Suprapubic skin (tissue), 4 donors: ENCODE results near the gene HAPLN2. TPM values are rescaled to one million over a fixed set of nuclear protein-coding genes. Genes with fewer than 3 reads are reported as not detected.
A peak's percentile ranks its signal among the peaks of the same experiment; 100 is the strongest.

ENCODE experiments used
- DNase-seq, 2 donors: peaks; one replicate each; pipeline ENCODE4 v3.0.0-alpha.2; 2019; ENCODE audit warnings: low spot score in 2 of 2
- H3K27ac ChIP-seq: fragments of 200-600 bp; sonication (generic); one replicate; pipeline ENCODE4 v1.5.1; 2019
- H3K27me3 ChIP-seq: fragments of 200-600 bp; sonication (generic); one replicate; pipeline ENCODE4 v1.5.1; 2019
- H3K36me3 ChIP-seq: fragments of 200-600 bp; sonication (generic); one replicate; pipeline ENCODE4 v1.5.1; 2019
- H3K4me1 ChIP-seq: fragments of 200-600 bp; sonication (generic); one replicate; pipeline ENCODE4 v1.5.1; 2019
- H3K4me3 ChIP-seq: fragments of 200-600 bp; sonication (generic); one replicate; pipeline ENCODE4 v1.5.1; 2019; ENCODE audit warnings: mild to moderate bottlenecking
- H3K9me3 ChIP-seq: fragments of 200-600 bp; sonication (generic); one replicate; pipeline ENCODE4 v1.5.1; 2019
- EP300 ChIP-seq: sonication (generic); formaldehyde crosslinking; IDR thresholded peaks from one replicate; pipeline ENCODE4 v1.6.1; 2017; ENCODE audit warnings: antibody characterized with exemption
- POLR2A ChIP-seq, 2 donors: fragments of 450-650 bp; IDR thresholded peaks; one replicate each; pipeline ENCODE4 v1.6.1; 2017; ENCODE audit warnings: antibody characterized with exemption in 2 of 2, mild to moderate bottlenecking in 2 of 2, moderate library complexity in 2 of 2
- POLR2AphosphoS5 ChIP-seq, 3 donors: sonication (generic); formaldehyde crosslinking; IDR thresholded peaks; one replicate each; pipeline ENCODE4 v1.6.1; 2017; ENCODE audit warnings: antibody characterized with exemption in 3 of 3
- WGBS: methylation state at CpG from one replicate; pipeline ENCODE4 v1.1.5; 2018; 5-methylcytosine and 5-hydroxymethylcytosine counted together
- total RNA-seq, 4 donors: library from RNA; depleted of rRNA; stranded (reverse); fragments of >200 nt; gene quantifications; one replicate each; pipeline ENCODE4 v1.1.0, GENCODE V29; 2016
- TF ChIP-seq, protein P1 (sequence below), 2 donors: fragments of 200-600 bp in 1 of 2; fragments of 450-650 bp in 1 of 2; sonication (generic) in 1 of 2; IDR thresholded peaks; one replicate each; pipeline ENCODE4 v1.5.1; 2016 to 2019; ENCODE audit warnings: antibody characterized with exemption in 2 of 2, mild to moderate bottlenecking in 1 of 2, moderate library complexity in 1 of 2

HAPLN2 gene
- total RNA-seq, 4 donors from 2014 or later: 1.0 to 2.9 TPM; not detected in 2

DNA sequence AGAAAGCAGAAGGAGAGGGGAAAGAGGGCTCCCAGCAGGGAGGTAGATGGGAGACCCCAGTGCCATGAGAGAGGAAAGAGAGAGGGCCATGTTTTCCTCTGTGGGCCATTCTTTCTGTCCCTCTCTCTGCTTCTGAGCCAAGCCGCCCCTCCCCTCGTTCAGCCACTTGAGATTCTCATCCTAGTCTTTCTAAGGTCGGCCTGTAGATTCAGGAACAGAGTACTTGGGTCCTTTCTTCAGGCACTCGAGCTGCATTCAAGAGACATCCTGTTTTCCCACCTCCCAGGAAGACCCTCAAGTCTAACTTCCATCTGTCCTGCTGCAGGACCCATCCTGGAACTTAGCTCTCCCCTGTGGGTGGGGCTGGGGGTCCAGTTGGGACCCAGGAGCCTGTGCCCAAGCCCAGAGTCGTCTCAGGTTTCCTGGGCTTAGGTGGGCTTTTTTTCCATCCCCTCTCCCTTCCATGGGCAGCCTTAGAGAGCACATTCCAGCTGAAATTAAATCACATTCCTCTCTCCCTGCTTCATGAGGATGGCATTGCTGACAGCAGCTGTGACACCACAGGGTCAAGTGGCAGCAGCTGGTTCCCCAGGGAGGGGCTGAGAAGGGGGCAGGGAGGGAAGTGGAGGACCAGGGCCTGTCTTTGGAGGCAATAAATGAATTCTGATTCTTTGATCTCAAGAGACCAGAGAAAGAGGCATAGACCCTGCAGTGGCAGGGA is 45.0 kb downstream of the HAPLN2 start:
- TF ChIP-seq, protein P1, sequence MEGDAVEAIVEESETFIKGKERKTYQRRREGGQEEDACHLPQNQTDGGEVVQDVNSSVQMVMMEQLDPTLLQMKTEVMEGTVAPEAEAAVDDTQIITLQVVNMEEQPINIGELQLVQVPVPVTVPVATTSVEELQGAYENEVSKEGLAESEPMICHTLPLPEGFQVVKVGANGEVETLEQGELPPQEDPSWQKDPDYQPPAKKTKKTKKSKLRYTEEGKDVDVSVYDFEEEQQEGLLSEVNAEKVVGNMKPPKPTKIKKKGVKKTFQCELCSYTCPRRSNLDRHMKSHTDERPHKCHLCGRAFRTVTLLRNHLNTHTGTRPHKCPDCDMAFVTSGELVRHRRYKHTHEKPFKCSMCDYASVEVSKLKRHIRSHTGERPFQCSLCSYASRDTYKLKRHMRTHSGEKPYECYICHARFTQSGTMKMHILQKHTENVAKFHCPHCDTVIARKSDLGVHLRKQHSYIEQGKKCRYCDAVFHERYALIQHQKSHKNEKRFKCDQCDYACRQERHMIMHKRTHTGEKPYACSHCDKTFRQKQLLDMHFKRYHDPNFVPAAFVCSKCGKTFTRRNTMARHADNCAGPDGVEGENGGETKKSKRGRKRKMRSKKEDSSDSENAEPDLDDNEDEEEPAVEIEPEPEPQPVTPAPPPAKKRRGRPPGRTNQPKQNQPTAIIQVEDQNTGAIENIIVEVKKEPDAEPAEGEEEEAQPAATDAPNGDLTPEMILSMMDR (IDR thresholded peaks at IDR 0.05): no peak
- no peak for TF ChIP-seq EP300
- no peak for TF ChIP-seq POLR2A (IDR thresholded peaks at IDR 0.05)
- no peak for TF ChIP-seq POLR2AphosphoS5 (IDR thresholded peaks at IDR 0.05)
- 71% methylated on average over 4 of the region's 5 CpGs for WGBS
- H3K27ac ChIP-seq: peak overlapping the region; percentile 50
- no peak overlapping the region for H3K4me3 ChIP-seq
- peaks cover 95% of the 10 kb centered on the region for H3K4me1 ChIP-seq
- H3K9me3 ChIP-seq: no peaks in the 10 kb centered on the region
- H3K36me3 ChIP-seq: no peaks in the 10 kb centered on the region
- no peaks in the 10 kb centered on the region for H3K27me3 ChIP-seq
- no peak for DNase-seq

DNA sequence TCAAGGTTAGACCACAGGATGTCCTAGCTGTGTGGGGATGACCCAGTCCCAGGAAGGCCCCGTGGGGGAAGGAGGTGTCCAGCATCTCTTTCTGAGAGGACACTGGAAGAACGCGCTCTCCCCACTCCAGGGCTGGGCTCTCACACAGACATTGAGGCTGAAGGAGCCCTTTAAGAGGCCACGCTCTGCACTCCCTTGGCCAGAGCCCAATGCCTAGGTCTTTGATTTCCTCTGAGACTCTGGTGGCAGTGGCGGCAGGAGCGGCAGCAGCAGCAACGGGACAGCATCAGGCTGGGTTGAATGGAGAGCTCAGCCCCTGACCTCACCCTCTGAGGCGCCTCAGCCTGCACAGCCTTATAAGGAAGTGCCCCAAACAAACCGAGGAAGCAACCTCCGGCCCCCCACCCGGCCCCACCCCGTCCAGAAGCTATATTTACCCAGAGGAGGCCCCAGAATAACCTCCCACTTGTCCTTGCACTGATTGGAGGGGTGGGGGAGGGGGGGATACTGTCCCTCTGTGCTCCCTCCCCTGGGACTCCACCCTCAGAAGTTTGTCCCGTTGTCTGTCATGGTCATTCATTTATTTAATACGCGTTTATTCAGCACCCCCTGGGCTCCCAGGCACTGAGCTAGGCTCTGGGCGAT is 45.7 kb downstream of the HAPLN2 start:
- H3K4me3 ChIP-seq: no peak overlapping the region
- no peaks in the 10 kb centered on the region for H3K9me3 ChIP-seq

DNA sequence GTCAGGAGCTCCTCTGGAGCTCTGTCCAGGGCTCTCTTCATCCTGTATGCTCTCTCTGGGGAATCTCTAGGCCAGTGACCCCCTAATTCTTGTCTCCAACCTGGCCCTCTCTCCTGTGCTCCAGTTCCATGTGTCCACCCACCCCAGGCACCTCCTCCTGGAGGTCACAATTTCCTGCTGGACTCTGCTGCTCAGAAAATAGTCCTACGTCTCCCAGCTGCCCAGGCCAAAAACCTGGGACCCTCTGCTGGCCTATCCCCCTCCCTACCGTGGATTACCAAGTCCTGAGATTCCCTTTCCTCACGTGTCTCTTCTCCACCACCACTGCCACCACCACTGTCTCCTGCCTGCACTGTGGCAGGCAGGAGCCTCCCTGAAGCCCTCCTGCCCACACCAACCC is 46.3 kb downstream of the HAPLN2 start:
- H3K27me3 ChIP-seq: no peaks in the 10 kb centered on the region
- TF ChIP-seq, protein P1 (IDR thresholded peaks at IDR 0.05): no peak
- TF ChIP-seq POLR2AphosphoS5 (IDR thresholded peaks at IDR 0.05) (no peak), POLR2A (IDR thresholded peaks at IDR 0.05) (no peak)
- 78% methylated on average over 3 of the region's 3 CpGs for WGBS

More for the DNA sequence above, 45.7 kb downstream of the HAPLN2 start:
- WGBS: 52% methylated on average over 14 of the region's 16 CpGs
- DNase-seq: no peak
- Histone ChIP-seq H3K27me3 (no peaks in the 10 kb centered on the region), H3K36me3 (no peaks in the 10 kb centered on the region), H3K27ac (no peak overlapping the region), H3K4me1 (peaks cover 90% of the 10 kb centered on the region)
- TF ChIP-seq POLR2AphosphoS5 (IDR thresholded peaks at IDR 0.05) (no peak), EP300 (no peak), POLR2A (IDR thresholded peaks at IDR 0.05) (no peak)
- TF ChIP-seq, protein P1 (IDR thresholded peaks at IDR 0.05): no peak

DNA sequence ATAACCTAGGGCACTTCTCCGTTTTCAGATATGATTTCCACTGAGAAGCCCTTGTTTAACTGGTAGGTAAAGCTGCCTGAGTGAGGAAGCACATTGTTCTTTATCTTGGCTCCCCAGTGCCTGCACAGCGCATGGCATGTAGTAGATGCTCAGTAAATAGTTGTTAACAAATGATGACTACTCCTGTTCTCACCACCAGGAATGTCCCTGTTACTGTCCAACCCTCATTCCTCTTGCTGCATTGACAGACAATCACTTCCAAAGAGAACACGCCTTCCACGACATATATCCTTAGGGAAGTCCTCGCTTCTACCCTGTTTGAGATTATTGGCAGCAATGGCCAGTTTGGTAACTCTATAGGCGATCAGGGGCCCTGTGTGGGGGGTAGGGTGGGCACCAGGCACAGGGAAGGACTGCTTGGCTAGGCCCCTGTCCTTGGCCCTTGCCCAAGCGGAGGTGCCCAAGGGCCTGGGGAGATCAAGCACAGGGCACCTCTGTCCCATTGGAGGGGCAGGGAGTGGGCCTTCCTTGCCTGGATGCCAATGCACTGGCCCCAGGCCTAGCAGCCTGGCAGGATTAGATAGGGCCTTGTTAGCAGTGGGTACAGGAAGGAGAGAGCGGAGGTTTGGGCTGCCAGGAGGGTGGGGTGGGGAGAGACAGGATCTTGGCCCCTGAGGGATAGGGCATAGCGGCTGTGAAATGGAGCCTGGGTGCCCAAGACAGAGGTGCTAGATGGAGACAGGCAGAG is 47.8 kb downstream of the HAPLN2 start:
- peaks cover 70% of the 10 kb centered on the region for H3K4me1 ChIP-seq

More for the DNA sequence above, 46.3 kb downstream of the HAPLN2 start:
- H3K4me1 ChIP-seq: peaks cover 85% of the 10 kb centered on the region
- no peaks in the 10 kb centered on the region for H3K36me3 ChIP-seq
- H3K4me3 ChIP-seq: no peak overlapping the region
- no peak overlapping the region for H3K27ac ChIP-seq
- H3K9me3 ChIP-seq: no peaks in the 10 kb centered on the region
- no peak for DNase-seq

More for the DNA sequence above, 47.8 kb downstream of the HAPLN2 start:
- Histone ChIP-seq H3K4me3 (no peak overlapping the region), H3K9me3 (no peaks in the 10 kb centered on the region), H3K36me3 (no peaks in the 10 kb centered on the region), H3K27ac (peak overlapping the region; percentile 63), H3K27me3 (no peaks in the 10 kb centered on the region)
- DNase-seq: no peak
- 85% methylated on average over 8 of the region's 9 CpGs for WGBS
- TF ChIP-seq POLR2AphosphoS5 (IDR thresholded peaks at IDR 0.05) (no peak), EP300 (no peak), POLR2A (IDR thresholded peaks at IDR 0.05) (no peak)
- TF ChIP-seq, protein P1 (IDR thresholded peaks at IDR 0.05): no peak
